ENCODE data around the gene ITGA6.

GRCh38 chr2:172535119-172535518 lies 107.7 kb downstream of the ITGA6 start:
- no peak for TF ChIP-seq CTCF (IDR thresholded peaks at IDR 0.05)
- no peak for TF ChIP-seq POLR2A (IDR thresholded peaks at IDR 0.05)
- no peak for TF ChIP-seq EP300 (IDR thresholded peaks at IDR 0.05)
